Hepatocyte (in vitro differentiated cells): ENCODE data around the gene MTHFR. TPM values are rescaled to one million over a fixed set of nuclear protein-coding genes. Genes with fewer than 3 reads are reported as not detected.

Experiments
- DNase-seq: peaks from one replicate; pipeline ENCODE4 v3.0.0-alpha.2; 2016; ENCODE audit warnings: low spot score
- H2AFZ ChIP-seq: fragments of 200-600 bp; sonication (generic); 2 replicates; pipeline ENCODE4 v1.6.0; 2016; ENCODE audit warnings: antibody characterized with exemption, mild to moderate bottlenecking
- H3K27ac ChIP-seq: fragments of 200-600 bp; sonication (generic); 2 replicates; pipeline ENCODE4 v1.5.1; 2016; ENCODE audit warnings: mild to moderate bottlenecking
- H3K27me3 ChIP-seq: fragments of 200-600 bp; sonication (generic); 2 replicates; pipeline ENCODE4 v1.6.1; 2016
- H3K36me3 ChIP-seq: fragments of 200-600 bp; sonication (generic); replicated peaks from 2 replicates; pipeline ENCODE4 v1.5.1; 2016; ENCODE audit warnings: low read depth; ENCODE audit not compliant: insufficient read depth
- H3K4me1 ChIP-seq: fragments of 200-600 bp; sonication (generic); 2 replicates; pipeline ENCODE4 v1.5.1; 2016; ENCODE audit warnings: mild to moderate bottlenecking, moderate library complexity; ENCODE audit not compliant: insufficient read depth
- H3K4me2 ChIP-seq: fragments of 200-600 bp; sonication (generic); 2 replicates; pipeline ENCODE4 v1.6.0; 2016
- H3K4me3 ChIP-seq: fragments of 200-600 bp; sonication (generic); 2 replicates; pipeline ENCODE4 v1.5.1; 2016; ENCODE audit warnings: mild to moderate bottlenecking
- H3K79me2 ChIP-seq: fragments of 200-600 bp; sonication (generic); 2 replicates; pipeline ENCODE4 v1.6.0; 2017; ENCODE audit warnings: mild to moderate bottlenecking
- H3K9me2 ChIP-seq: fragments of 200-600 bp; sonication (generic); replicated peaks from 2 replicates; pipeline ENCODE4 v1.6.0; 2017; ENCODE audit warnings: mild to moderate bottlenecking; ENCODE audit not compliant: insufficient read depth
- H3K9me3 ChIP-seq: fragments of 200-600 bp; sonication (generic); 2 replicates; pipeline ENCODE4 v1.5.1; 2016; ENCODE audit warnings: low read depth, mild to moderate bottlenecking
- H4K20me1 ChIP-seq: fragments of 200-600 bp; sonication (generic); 2 replicates; pipeline ENCODE4 v1.6.0; 2016; ENCODE audit warnings: mild to moderate bottlenecking; ENCODE audit not compliant: insufficient read depth, poor library complexity, severe bottlenecking
- CTCF ChIP-seq: fragments of 200-600 bp; sonication (generic); IDR thresholded peaks from 2 replicates; pipeline ENCODE4 v1.5.1; 2016; ENCODE audit warnings: antibody characterized with exemption, mild to moderate bottlenecking; ENCODE audit not compliant: poor library complexity
- EZH2 ChIP-seq: fragments of 200-600 bp; sonication (generic); IDR thresholded peaks from 2 replicates; pipeline ENCODE4 v1.6.1; 2016; ENCODE audit warnings: antibody characterized with exemption, mild to moderate bottlenecking, borderline replicate concordance
- EZH2phosphoT487 ChIP-seq: fragments of 200-600 bp; sonication (generic); IDR thresholded peaks from one replicate; pipeline ENCODE4 v1.6.1; 2018; ENCODE audit warnings: antibody characterized with exemption, mild to moderate bottlenecking, low read depth, moderate library complexity; ENCODE audit not compliant: unreplicated experiment, severe bottlenecking
- WGBS: methylation state at CpG from one replicate; pipeline ENCODE4 v1.1.6; 2016; ENCODE audit warnings: low lambda C conversion rate; ENCODE audit errors: missing lambda C conversion rate; 5-methylcytosine and 5-hydroxymethylcytosine counted together
- polyA plus RNA-seq: library from polyadenylated mRNA; unstranded; fragments of >200 nt; fragmentation: Nextera tagmentation; extraction: Ambion mirVana; gene quantifications from 2 replicates; pipeline ENCODE4 v1.2.1, GENCODE V29; 2016
- total RNA-seq: library from RNA; depleted of rRNA; stranded (reverse); fragments of >200 nt; gene quantifications from 2 replicates; pipeline ENCODE4 v1.2.3, GENCODE V29; 2014

The MTHFR gene
- total and polyA plus RNA-seq, 2 experiments from 2014 or later, result 17.6 to 31.0 TPM

GRCh38 chr1:11796036-11796828, 9.5 kb downstream of the MTHFR start:
- no peak overlapping the region for H3K27ac ChIP-seq
- DNase-seq, result no peak
- H3K36me3 ChIP-seq, result no peaks in the 10 kb centered on the region

GRCh38 chr1:11795238-11795890, 10.4 kb downstream of the MTHFR start:
- Histone ChIP-seq H3K36me3 (no peaks in the 10 kb centered on the region), H3K4me3 (no peak overlapping the region)

More at GRCh38 chr1:11796036-11796828, 9.5 kb downstream of the MTHFR start:
- 94% methylated on average over 15 of the region's 15 CpGs for WGBS
- Histone ChIP-seq H3K79me2 (peaks cover 7% of the 10 kb centered on the region), H3K9me3 (no peaks in the 10 kb centered on the region), H4K20me1 (no peaks in the 10 kb centered on the region), H3K4me2 (no peak overlapping the region), H3K4me3 (no peak overlapping the region), H3K27me3 (no peaks in the 10 kb centered on the region), H3K4me1 (peaks cover 18% of the 10 kb centered on the region), H2AFZ (no peak overlapping the region), H3K9me2 (no peaks in the 10 kb centered on the region)
- TF ChIP-seq EZH2phosphoT487 (no peak), CTCF (no peak), EZH2 (no peak)

GRCh38 chr1:11794446-11795237, 11.1 kb downstream of the MTHFR start:
- Histone ChIP-seq H3K36me3 (no peaks in the 10 kb centered on the region), H3K27me3 (no peaks in the 10 kb centered on the region), H3K79me2 (no peaks in the 10 kb centered on the region), H3K9me2 (no peaks in the 10 kb centered on the region), H3K4me2 (no peak overlapping the region), H3K4me3 (no peak overlapping the region), H3K4me1 (peaks cover 26% of the 10 kb centered on the region), H4K20me1 (no peaks in the 10 kb centered on the region), H3K9me3 (no peaks in the 10 kb centered on the region), H3K27ac (no peak overlapping the region), H2AFZ (no peak overlapping the region)
- 94% methylated on average over 19 of the region's 19 CpGs for WGBS
- DNase-seq, result no peak
- no peak for TF ChIP-seq EZH2phosphoT487
- no peak for TF ChIP-seq CTCF
- TF ChIP-seq EZH2, result no peak

More at GRCh38 chr1:11795238-11795890, 10.4 kb downstream of the MTHFR start:
- H3K79me2 ChIP-seq, result peaks cover under 1% of the 10 kb centered on the region
- DNase-seq, result no peak
- no peaks in the 10 kb centered on the region for H4K20me1 ChIP-seq
- H3K4me2 ChIP-seq, result no peak overlapping the region
- H3K27ac ChIP-seq, result no peak overlapping the region
- no peak overlapping the region for H2AFZ ChIP-seq
- no peaks in the 10 kb centered on the region for H3K27me3 ChIP-seq
- H3K9me2 ChIP-seq, result no peaks in the 10 kb centered on the region
- no peaks in the 10 kb centered on the region for H3K9me3 ChIP-seq
- WGBS, result 86% methylated on average over 14 of the region's 14 CpGs
- TF ChIP-seq EZH2phosphoT487 (no peak), CTCF (no peak), EZH2 (no peak)
- H3K4me1 ChIP-seq, result peaks cover 24% of the 10 kb centered on the region
